ENCODE results near the gene HNRNPH2. TPM values are rescaled to one million over a fixed set of nuclear protein-coding genes. Genes with fewer than 3 reads are reported as not detected.

The HNRNPH2 gene
- total and polyA plus RNA-seq, 12 donors: 30.7 to 74.9 (median 59.3) TPM

- ATAC-seq: no peak
- peaks cover 0 to 52% (median 32%) of the 10 kb centered on the region in 9 donors for H3K4me1 ChIP-seq
- intact Hi-C loops (cut with DNase I): loop anchor here in 3 of 10 donors (5.0 to 10.0 kb wide), 2 partner anchors 140 to 143 kb away; partner anchors contain the start of gene ARMCX1 (in 3 of the 3)
- TF ChIP-seq, protein P1, sequence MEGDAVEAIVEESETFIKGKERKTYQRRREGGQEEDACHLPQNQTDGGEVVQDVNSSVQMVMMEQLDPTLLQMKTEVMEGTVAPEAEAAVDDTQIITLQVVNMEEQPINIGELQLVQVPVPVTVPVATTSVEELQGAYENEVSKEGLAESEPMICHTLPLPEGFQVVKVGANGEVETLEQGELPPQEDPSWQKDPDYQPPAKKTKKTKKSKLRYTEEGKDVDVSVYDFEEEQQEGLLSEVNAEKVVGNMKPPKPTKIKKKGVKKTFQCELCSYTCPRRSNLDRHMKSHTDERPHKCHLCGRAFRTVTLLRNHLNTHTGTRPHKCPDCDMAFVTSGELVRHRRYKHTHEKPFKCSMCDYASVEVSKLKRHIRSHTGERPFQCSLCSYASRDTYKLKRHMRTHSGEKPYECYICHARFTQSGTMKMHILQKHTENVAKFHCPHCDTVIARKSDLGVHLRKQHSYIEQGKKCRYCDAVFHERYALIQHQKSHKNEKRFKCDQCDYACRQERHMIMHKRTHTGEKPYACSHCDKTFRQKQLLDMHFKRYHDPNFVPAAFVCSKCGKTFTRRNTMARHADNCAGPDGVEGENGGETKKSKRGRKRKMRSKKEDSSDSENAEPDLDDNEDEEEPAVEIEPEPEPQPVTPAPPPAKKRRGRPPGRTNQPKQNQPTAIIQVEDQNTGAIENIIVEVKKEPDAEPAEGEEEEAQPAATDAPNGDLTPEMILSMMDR (IDR thresholded peaks at IDR 0.05): no peak
- H3K27ac ChIP-seq: no peak overlapping the region
- H3K36me3 ChIP-seq: peaks cover 0 to 30% (median 0%) of the 10 kb centered on the region in 9 donors
- no peak for DNase-seq
- 59 to 68% methylated on average over 10 of the region's 10 CpGs for WGBS, 2 donors
- H3K27me3 ChIP-seq: peaks cover 0 to 13% (median 0%) of the 10 kb centered on the region in 7 donors
- no peak overlapping the region for H3K4me3 ChIP-seq
- no peaks in the 10 kb centered on the region for H3K9me3 ChIP-seq
These were observed 4.0 kb downstream of the HNRNPH2 start for GRCh38 chrX:101411984-101412383.

GRCh38 chrX:101415180-101416145 is 7.4 kb downstream of the HNRNPH2 start:
- 29 to 37% methylated on average over 12 of the region's 12 CpGs for WGBS, 2 donors
- peaks cover 0 to 50% (median 18%) of the 10 kb centered on the region in 9 donors for H3K4me1 ChIP-seq

DNA sequence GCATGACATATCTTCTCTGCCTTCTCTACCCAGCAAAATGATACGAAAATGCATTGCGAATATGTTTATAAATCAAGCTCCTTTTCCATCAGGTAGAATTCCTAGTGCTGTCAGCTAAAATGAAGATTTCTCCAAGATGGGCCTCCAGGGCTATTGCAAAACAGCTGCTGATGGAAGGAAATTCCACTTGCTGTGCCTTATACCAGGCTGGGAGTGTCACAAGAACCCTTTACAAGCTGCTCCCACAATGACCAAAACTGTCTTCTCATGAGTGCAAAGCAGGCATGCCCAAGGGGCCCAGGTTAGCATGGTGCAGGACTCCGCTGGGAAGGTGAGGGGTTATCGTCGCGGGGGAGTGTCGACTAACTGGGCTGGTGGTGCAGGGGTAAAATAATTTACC is 8.7 kb downstream of the HNRNPH2 start:
- Histone ChIP-seq H3K4me1 (peaks cover 0 to 40% (median 12%) of the 10 kb centered on the region in 9 donors), H3K27ac (peak overlapping the region in 1 of 10 donors; percentile 97), H3K4me3 (no peak overlapping the region), H3K27me3 (peaks cover 0 to 49% (median 0%) of the 10 kb centered on the region in 7 donors), H3K36me3 (peaks cover 0 to 36% (median 0%) of the 10 kb centered on the region in 9 donors), H3K9me3 (no peaks in the 10 kb centered on the region)
- DNase-seq: no peak
- TF ChIP-seq, protein P1 (IDR thresholded peaks at IDR 0.05): no peak
- intact Hi-C loops (cut with DNase I): loop anchor here in 6 of 10 donors (5.0 to 10.0 kb wide), 5 partner anchors 136 to 1761 kb away; partner anchors contain the start of gene ARMCX1 (in 4 of the 6)
- 87 to 90% methylated on average over 7 of the region's 7 CpGs for WGBS, 2 donors
- no peak for ATAC-seq

More at GRCh38 chrX:101415180-101416145, 7.4 kb downstream of the HNRNPH2 start:
- no peak overlapping the region for H3K4me3 ChIP-seq
- peak in 5 of 8 donors; percentile 19 to 50 (median 31) for ATAC-seq
- no peaks in the 10 kb centered on the region for H3K9me3 ChIP-seq
- DNase-seq: peak in 1 of 2 donors; percentile 24
- intact Hi-C loops (cut with DNase I): loop anchor here in 7 of 10 donors (2.0 to 10.0 kb wide), 6 partner anchors 137 to 1762 kb away; partner anchors contain the start of gene ARMCX1 (in 4 of the 7)
- H3K27ac ChIP-seq: peak overlapping the region in 7 of 10 donors; percentile 6 to 75 (median 66)
- H3K27me3 ChIP-seq: peaks cover 0 to 45% (median 0%) of the 10 kb centered on the region in 7 donors
- H3K36me3 ChIP-seq: peaks cover 0 to 32% (median 0%) of the 10 kb centered on the region in 9 donors
- TF ChIP-seq, protein P1 (IDR thresholded peaks at IDR 0.05): peak; percentile 55 to 85 (median 68)

GRCh38 chrX:101417190-101417589 is 9.2 kb downstream of the HNRNPH2 start:
- no peak for DNase-seq
- peak overlapping the region in 3 of 10 donors; percentile 67 to 73 (median 73) for H3K4me3 ChIP-seq
- H3K27ac ChIP-seq: peak overlapping the region in 8 of 10 donors; percentile 91 to 99 (median 96)
- no peaks in the 10 kb centered on the region for H3K9me3 ChIP-seq
- WGBS, 2 donors: 61 to 65% methylated on average over 4 of the region's 4 CpGs
- no peak for ATAC-seq
- TF ChIP-seq, protein P1 (IDR thresholded peaks at IDR 0.05): no peak
- H3K4me1 ChIP-seq: peaks cover 0 to 35% (median 12%) of the 10 kb centered on the region in 9 donors
- peaks cover 0 to 36% (median 0%) of the 10 kb centered on the region in 9 donors for H3K36me3 ChIP-seq
- H3K27me3 ChIP-seq: peaks cover 0 to 49% (median 0%) of the 10 kb centered on the region in 7 donors
- intact Hi-C loops (cut with DNase I): loop anchor here in 6 of 10 donors (5.0 to 10.0 kb wide), 5 partner anchors 135 to 1760 kb away; partner anchors contain the start of gene ARMCX1 (in 4 of the 6)
